AG09309 (cell line): ENCODE measurements around the gene PECR.
"Not testable (repeated sequence)": the region's sequence is repeated elsewhere in the genome, so short reads cannot be mapped to it uniquely, and the experiment has no call there.

Experiments
- DNase-seq: peaks from one replicate; pipeline ENCODE4 v3.0.0-alpha.2; 2010; ENCODE audit warnings: low read depth
- H3K4me3 ChIP-seq: 2 replicates; pipeline ENCODE4 v1.5.1; 2011; ENCODE audit warnings: mild to moderate bottlenecking, low read depth, low read length, moderate library complexity; ENCODE audit not compliant: control insufficient read depth
- TF ChIP-seq, protein P1 (sequence below): IDR thresholded peaks from 2 replicates; pipeline ENCODE4 v1.5.1; 2011; ENCODE audit warnings: mild to moderate bottlenecking, low read depth, low read length, inconsistent platforms; ENCODE audit not compliant: insufficient read depth, control insufficient read depth; ENCODE audit errors: missing control alignments

Gene PECR

DNA sequence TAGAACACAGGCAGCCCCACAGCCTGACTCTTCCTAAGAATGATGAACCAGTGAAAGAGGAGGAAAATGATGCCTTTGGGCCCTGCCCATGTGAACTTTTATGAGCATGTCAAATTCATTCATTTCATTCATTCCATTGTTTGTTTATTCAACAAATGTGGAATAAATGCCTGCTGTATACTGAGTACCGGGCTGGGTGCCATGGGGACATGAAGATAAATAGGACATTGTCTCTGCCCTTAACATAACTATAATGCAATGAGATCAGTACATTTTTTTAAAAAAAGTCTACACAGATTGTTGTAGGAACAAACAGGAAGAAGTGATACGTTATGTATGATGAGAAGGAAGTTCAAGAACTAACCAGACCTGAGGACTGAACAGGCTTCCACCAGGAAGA lies 83.0 kb downstream of the PECR start:
- no peak overlapping the region for H3K4me3 ChIP-seq
- TF ChIP-seq, protein P1, sequence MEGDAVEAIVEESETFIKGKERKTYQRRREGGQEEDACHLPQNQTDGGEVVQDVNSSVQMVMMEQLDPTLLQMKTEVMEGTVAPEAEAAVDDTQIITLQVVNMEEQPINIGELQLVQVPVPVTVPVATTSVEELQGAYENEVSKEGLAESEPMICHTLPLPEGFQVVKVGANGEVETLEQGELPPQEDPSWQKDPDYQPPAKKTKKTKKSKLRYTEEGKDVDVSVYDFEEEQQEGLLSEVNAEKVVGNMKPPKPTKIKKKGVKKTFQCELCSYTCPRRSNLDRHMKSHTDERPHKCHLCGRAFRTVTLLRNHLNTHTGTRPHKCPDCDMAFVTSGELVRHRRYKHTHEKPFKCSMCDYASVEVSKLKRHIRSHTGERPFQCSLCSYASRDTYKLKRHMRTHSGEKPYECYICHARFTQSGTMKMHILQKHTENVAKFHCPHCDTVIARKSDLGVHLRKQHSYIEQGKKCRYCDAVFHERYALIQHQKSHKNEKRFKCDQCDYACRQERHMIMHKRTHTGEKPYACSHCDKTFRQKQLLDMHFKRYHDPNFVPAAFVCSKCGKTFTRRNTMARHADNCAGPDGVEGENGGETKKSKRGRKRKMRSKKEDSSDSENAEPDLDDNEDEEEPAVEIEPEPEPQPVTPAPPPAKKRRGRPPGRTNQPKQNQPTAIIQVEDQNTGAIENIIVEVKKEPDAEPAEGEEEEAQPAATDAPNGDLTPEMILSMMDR, result no peak
- no peak for DNase-seq

DNA sequence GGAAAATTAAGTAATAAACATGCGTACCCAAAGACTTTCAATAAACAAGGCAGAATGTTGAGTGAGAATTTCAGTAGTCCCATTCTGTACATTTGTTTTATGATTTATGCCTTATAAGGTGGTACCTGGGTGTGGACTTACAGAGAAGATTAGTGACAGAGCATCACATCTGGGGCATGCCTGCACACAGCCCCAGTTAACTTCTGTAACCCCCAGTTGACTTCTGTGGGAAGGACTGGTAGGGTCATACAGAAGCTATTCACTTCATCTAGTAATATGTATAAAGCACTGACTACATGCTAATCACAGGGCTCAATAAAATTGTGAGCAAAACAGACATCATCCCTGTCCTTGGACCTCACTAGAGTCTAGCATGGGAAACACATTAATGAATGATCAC lies 84.4 kb downstream of the PECR start:
- DNase-seq, result no peak
- TF ChIP-seq, protein P1, result no peak
- no peak overlapping the region for H3K4me3 ChIP-seq

DNA sequence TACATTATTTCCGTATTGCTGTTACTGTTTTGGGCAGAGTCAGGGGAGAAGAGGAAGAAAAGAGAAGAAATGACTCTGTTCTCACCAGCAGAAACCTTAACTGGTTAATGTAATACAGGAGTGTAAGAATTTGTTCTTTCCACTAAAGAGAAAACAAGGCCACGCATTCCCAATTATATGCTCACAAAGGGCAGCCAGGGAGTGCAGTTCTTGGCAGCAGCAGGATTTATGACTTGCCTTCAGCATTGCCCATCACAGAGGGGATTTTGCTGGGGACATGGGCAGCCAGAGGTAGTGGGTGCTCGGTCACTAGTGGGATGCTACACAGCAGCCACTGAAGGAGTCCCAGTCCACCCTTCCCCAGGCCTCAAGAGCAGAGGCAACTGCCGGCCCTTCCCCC lies 86.7 kb downstream of the PECR start:
- H3K4me3 ChIP-seq, result no peak overlapping the region
- no peak for DNase-seq
- TF ChIP-seq, protein P1, result no peak

DNA sequence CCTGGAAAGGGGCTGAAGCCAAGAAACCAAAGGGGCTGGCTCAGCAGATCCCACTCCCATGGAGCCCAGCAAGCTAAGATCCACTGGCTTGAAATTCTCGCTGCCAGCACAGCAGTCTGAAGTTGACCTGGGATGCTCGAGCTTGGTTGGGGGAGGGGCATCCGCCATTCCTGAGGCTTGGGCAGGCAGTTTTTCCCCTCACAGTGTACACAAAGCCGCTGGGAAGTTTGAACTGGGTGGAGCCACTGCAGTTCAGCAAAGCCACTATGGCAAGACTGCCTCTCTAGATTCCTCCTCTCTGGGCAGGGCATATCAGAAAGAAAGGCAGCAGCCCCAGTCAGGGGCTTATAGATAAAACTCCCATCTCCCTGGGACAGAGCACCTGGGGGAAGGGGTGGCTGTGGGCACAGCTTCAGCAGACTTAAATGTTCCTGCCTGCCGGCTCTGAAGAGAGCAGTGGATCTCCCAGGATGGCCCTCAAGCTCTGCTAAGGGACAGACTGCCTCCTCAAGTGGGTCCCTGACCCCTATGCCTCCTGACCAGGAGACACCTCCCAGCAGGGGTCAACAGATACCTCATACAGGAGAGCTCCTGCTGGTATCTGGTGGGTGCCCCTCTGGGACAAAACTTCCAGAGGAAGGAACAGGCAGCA lies 92.9 kb downstream of the PECR start:
- H3K4me3 ChIP-seq, DNase-seq: not testable (repeated sequence)
